Measurements from ENCODE around the gene CLIP1.

GRCh38 chr12:122306407-122306806 lies 116.1 kb downstream of the CLIP1 start:
- TF ChIP-seq, protein P1, sequence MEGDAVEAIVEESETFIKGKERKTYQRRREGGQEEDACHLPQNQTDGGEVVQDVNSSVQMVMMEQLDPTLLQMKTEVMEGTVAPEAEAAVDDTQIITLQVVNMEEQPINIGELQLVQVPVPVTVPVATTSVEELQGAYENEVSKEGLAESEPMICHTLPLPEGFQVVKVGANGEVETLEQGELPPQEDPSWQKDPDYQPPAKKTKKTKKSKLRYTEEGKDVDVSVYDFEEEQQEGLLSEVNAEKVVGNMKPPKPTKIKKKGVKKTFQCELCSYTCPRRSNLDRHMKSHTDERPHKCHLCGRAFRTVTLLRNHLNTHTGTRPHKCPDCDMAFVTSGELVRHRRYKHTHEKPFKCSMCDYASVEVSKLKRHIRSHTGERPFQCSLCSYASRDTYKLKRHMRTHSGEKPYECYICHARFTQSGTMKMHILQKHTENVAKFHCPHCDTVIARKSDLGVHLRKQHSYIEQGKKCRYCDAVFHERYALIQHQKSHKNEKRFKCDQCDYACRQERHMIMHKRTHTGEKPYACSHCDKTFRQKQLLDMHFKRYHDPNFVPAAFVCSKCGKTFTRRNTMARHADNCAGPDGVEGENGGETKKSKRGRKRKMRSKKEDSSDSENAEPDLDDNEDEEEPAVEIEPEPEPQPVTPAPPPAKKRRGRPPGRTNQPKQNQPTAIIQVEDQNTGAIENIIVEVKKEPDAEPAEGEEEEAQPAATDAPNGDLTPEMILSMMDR (IDR thresholded peaks at IDR 0.05) = no peak
- TF ChIP-seq POLR2A (IDR thresholded peaks at IDR 0.05) (no peak), EP300 (IDR thresholded peaks at IDR 0.05) (no peak)

Data from ovary (tissue), 3 donors.